ENCODE measurements around the gene PTPN7.
"Not testable (repeated sequence)": the region's sequence is repeated elsewhere in the genome, so short reads cannot be mapped to it uniquely, and the experiment has no call there.

PTPN7 gene

DNA sequence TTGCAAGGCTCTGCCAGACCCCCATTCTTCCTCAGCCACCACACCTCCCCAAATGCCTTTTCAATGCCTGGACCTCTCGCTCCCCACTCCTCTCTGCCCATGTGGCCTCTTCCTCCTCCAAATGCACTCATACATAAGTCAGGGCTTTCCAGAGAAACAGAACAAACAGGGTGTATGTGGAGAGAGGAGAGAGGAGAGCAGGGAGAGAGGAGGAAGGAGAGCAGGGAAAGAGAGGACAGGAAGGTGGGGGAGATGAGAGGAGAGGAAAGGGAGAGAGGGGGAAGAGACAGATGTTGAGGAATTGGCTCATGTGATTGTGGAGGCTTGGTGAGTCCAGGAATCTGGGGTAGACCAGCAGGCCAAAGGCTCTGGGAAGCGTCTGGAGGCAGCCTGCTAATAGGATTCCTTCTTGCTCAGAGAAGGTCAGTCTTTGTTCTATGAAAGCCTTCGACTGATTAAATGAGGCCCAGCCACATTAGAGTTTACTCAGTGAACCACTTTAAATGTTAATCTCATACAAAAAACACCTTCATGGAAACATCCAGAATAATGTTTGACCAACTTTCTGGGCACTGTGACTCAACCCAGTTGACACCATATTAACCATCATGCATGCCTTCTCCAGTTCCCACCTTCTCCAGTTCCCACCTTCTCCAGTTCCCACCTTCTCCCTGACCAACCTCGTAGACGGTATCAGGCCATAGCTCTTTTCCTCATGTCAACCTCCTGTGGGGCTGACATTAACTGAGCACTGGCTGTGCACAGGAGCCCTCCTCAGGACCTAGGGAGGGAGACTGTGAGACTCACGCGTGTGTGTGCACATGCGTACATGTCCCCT, 21.9 kb upstream of the PTPN7 start:
- no peak for DNase-seq (ENCODE audit: low spot score)

GRCh38 chr1:202181586-202181985, 21.2 kb upstream of the PTPN7 start:
- TF ChIP-seq CTCF (IDR thresholded peaks at IDR 0.05) = no peak
- no peak overlapping the region for H3K4me3 ChIP-seq
- no peak overlapping the region for H3K27ac ChIP-seq
- no peak for DNase-seq (ENCODE audit: low spot score)

More for the DNA sequence above, 21.9 kb upstream of the PTPN7 start:
- no peak overlapping the region for H3K4me3 ChIP-seq
- no peak overlapping the region for H3K27ac ChIP-seq
- TF ChIP-seq CTCF (IDR thresholded peaks at IDR 0.05) = no peak

DNA sequence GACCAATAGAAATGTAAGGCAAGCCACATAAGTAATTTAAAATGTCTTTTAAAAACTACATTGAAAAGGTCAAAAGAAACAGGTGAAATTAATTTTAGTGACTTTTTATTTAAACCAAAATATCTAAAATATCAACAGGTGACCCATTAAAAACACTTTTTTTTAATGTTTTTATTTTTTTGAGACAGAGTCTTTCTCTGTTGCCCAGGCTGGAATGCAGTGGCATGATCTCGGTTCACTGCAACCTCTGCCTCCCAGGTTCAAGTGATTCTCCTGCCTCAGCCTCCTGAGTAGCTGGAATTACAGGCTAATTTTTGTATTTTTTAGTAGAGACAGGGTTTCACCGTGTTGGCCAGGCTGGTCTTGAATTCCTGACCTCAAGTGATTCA, 20.3 kb upstream of the PTPN7 start:
- not testable (repeated sequence) for H3K4me3 ChIP-seq; H3K27ac ChIP-seq; DNase-seq (ENCODE audit: low spot score)

DNA sequence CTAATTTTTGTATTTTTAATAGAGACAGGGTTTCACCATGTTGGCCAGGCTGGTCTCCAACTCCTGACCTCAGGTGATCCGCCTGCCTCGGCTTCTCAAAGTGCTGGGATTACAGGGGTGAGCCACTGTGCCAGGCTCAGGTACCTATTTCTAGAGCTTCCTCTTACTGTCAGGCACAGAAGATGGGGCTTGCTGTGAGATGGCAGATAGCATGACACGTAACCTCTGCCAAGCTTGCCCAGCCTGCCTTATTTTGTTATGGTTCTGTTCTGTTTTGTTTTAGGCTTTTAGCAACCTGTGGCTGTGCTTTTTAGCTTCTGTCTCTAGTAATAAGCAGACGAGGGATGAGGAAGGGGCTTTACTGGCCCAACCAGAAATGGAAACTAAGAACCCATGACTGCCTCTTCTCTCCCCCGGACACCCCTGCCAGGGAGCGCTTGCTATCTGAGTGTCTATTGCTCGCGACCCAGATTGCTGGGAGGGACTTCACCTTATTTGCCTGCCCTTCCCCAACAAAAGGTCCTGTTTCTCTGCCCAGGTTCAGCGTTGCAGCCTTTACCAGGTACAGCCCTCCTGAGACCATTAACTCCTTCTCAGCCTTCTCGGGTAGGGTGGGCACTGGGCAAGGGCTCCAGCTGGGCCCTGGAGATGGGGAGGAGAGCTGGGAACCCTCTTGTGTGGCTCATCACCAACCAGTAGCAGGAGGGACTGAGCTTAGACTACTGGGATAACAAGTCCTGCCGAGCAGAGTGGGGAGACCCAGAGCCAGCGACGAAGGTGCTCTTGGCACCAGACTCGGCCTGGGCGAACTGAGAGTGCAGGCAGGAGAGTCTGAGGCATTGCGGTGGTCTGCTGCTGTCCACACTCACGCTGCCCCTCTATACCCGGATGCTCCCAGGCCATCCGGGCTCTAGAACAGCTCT, 19.7 kb upstream of the PTPN7 start:
- H3K4me3 ChIP-seq = no peak overlapping the region
- H3K27ac ChIP-seq = no peak overlapping the region
- no peak for DNase-seq (ENCODE audit: low spot score)
- no peak for TF ChIP-seq CTCF (IDR thresholded peaks at IDR 0.05)

GRCh38 chr1:202176949-202177927, 16.8 kb upstream of the PTPN7 start:
- TF ChIP-seq CTCF (IDR thresholded peaks at IDR 0.05) = no peak

DNA sequence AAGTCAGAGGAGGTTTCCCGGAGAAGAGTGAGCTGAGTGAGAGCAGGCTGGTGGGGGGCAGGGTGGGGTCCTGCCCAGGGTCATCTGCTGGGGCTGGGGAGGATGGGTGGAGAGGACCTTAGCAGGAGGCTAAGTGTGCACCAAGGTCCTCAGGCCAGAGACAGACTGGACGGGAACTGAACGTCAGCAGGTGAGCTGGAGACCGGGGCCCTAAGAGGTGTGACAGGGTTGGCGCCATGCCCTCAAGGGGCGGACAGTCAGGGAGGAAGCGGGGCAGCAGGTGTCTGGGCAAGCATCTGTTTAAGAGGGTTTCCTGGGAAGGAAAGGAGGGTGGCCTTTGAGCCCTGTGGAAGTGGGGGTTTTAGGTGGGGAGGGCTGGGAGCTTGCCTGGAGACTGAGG, 13.6 kb upstream of the PTPN7 start:
- TF ChIP-seq CTCF (IDR thresholded peaks at IDR 0.05) = no peak
- DNase-seq (ENCODE audit: low spot score) = no peak
- Histone ChIP-seq H3K27ac (no peak overlapping the region), H3K4me3 (no peak overlapping the region)

More at GRCh38 chr1:202176949-202177927, 16.8 kb upstream of the PTPN7 start:
- DNase-seq (ENCODE audit: low spot score) = no peak
- H3K27ac ChIP-seq = no peak overlapping the region
- H3K4me3 ChIP-seq = no peak overlapping the region

DNA sequence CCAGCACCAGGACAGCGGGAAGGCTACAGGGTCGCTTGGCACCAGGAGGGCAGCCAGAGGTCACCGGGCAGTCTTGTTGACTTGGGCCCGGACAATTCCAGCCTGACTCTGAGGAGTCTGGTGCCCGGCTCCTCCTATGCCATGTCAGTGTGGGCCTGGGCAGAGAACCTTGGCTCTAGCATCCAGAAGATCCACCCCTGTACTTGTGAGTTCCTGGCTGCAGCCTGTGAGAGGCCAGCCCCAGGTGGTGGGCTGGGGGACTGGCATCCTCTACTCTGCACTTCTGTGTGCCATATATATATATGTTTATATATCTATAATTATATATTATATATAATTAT, 11.6 kb upstream of the PTPN7 start:
- DNase-seq (ENCODE audit: low spot score) = no peak
- Histone ChIP-seq H3K4me3 (no peak overlapping the region), H3K27ac (no peak overlapping the region)
- TF ChIP-seq CTCF (IDR thresholded peaks at IDR 0.05) = no peak
